ENCODE data around the gene MYO3B. TPM values are rescaled to one million over a fixed set of nuclear protein-coding genes. Genes with fewer than 3 reads are reported as not detected.
"Not testable (repeated sequence)": the region's sequence is repeated elsewhere in the genome, so short reads cannot be mapped to it uniquely, and the experiment has no call there.

Gene MYO3B
- total and polyA plus RNA-seq, 2 of the 8 experiments (the other 6 are each of a cell fraction or from before 2014, with no cell fraction given), result 0.17 to 0.19 TPM

- no peak for TF ChIP-seq RNF2 (IDR thresholded peaks at IDR 0.05; ENCODE audit: borderline replicate concordance, low read depth, low read length, missing control alignments, poor library complexity, severe bottlenecking)
- TF ChIP-seq TEAD4 (IDR thresholded peaks at IDR 0.05; ENCODE audit: low read depth, low read length), result no peak
Measured at GRCh38 chr2:170610615-170611014, 432.7 kb downstream of the MYO3B start (continued).

DNA sequence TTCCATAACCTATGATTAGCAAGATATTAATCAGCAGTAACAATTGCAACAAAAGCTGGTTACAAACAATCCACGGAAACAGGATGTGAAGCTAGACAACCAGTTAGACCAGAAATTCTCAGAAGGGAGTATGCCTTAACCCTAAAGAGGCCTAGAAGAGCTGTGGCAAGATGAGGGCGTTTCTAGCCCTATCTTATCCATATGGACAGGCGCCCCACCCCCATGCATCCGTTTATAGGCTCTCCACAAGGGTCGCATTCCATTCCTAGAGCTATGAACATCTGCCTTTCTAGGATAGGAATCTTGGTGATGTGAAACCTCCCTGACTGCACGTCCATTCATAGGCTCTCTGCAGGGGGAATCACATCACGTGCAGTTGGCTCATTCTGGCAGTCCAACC lies 441.0 kb downstream of the MYO3B start:
- H3K9me3 ChIP-seq (ENCODE audit: insufficient read depth in 2 of 2, low read depth in 1 of 2, low read length in 1 of 2); H2BK12ac ChIP-seq (ENCODE audit: low read depth, low read length); H3K79me2 ChIP-seq (ENCODE audit: control insufficient read depth in 1 of 2, insufficient read depth in 2 of 2, low read length in 2 of 2); H4K91ac ChIP-seq (replicated peaks; ENCODE audit: insufficient read length, low read length); H2AK5ac ChIP-seq (ENCODE audit: low read depth, low read length); H2BK5ac ChIP-seq (ENCODE audit: low read depth, low read length); FAIRE-seq; H3K56ac ChIP-seq (replicated peaks; ENCODE audit: insufficient read length, low read depth, low read length); H2BK20ac ChIP-seq (ENCODE audit: low read length); H4K8ac ChIP-seq (ENCODE audit: extremely low read depth, insufficient read depth, low read length); POLR2A ChIA-PET (ENCODE audit: partially characterized antibody); H3K79me1 ChIP-seq (ENCODE audit: low read depth, low read length); H3K4me3 ChIP-seq (ENCODE audit: extremely low read depth in 1 of 4, insufficient read depth in 2 of 4, low read depth in 3 of 4, low read length in 4 of 4); H4K20me1 ChIP-seq (replicated peaks in 1 of 2; ENCODE audit: control insufficient read depth in 1 of 2, insufficient read depth in 2 of 2, low read length in 2 of 2); H2BK15ac ChIP-seq (ENCODE audit: low read length); DNase-seq (ENCODE audit: low read depth in 1 of 2, low spot score in 2 of 2); H3K14ac ChIP-seq (ENCODE audit: insufficient read length); H3K27ac ChIP-seq (ENCODE audit: low read depth, low read length); H3K23me2 ChIP-seq (ENCODE audit: low read depth, low read length); H3K4me2 ChIP-seq (ENCODE audit: insufficient read depth in 1 of 2, low read depth in 2 of 2, low read length in 2 of 2); H2BK120ac ChIP-seq (replicated peaks; ENCODE audit: low read depth, low read length); H3K9ac ChIP-seq (replicated peaks in 1 of 4; ENCODE audit: extremely low read depth in 1 of 4, low read depth in 3 of 4, low read length in 3 of 4); H3K23ac ChIP-seq (ENCODE audit: insufficient read length); H3K4ac ChIP-seq (replicated peaks; ENCODE audit: insufficient read length, low read depth, low read length); H3K4me1 ChIP-seq (replicated peaks in 1 of 4; ENCODE audit: control insufficient read depth in 3 of 4, insufficient read depth in 4 of 4, low read length in 3 of 4); H3K27me3 ChIP-seq (replicated peaks in 1 of 4; ENCODE audit: control insufficient read depth in 3 of 4, extremely low read depth in 1 of 4, insufficient read depth in 3 of 4, low read length in 3 of 4); H2AFZ ChIP-seq (ENCODE audit: low read length); H3K18ac ChIP-seq (ENCODE audit: extremely low read depth, low read length); H3K36me3 ChIP-seq (ENCODE audit: control insufficient read depth in 2 of 4, insufficient read depth in 4 of 4, low read length in 3 of 4); H4K5ac ChIP-seq (ENCODE audit: insufficient read length, low read depth, low read length): not testable (repeated sequence)
- 94% methylated on average over 5 of the region's 7 CpGs; no CpG with 5 or more reads in 1 of the 2 experiments for WGBS, 2 experiments (ENCODE audit: extremely low coverage in 1 of 2, insufficient coverage in 1 of 2, insufficient read length in 1 of 2, insufficient replicate concordance in 2 of 2, low coverage in 1 of 2, low lambda C conversion rate in 2 of 2, missing lambda C conversion rate in 1 of 2)
- CTCF ChIA-PET (ENCODE audit: partially characterized antibody), result interaction anchor here (1.0 kb wide), 1 partner anchor 20 kb away, joined by 3 read pairs; no protein-coding TSS in a partner anchor
